Left lung (tissue), 10 donors: Measurements from ENCODE around the gene DGKI. TPM values are rescaled to one million over a fixed set of nuclear protein-coding genes. Genes with fewer than 3 reads are reported as not detected.

Experiments used
- ATAC-seq: fragments of 200-7000 bp; cut with Tn5 transposase; one replicate; pipeline ENCODE4 v1.9.1; 2020; ENCODE audit warnings: moderate library complexity
- DNase-seq, 4 donors: peaks; one replicate each; pipeline ENCODE4 v3.0.0-alpha.2; 2013 to 2020
- H3K27ac ChIP-seq, 2 donors: fragments of 200-600 bp; sonication (generic) in 1 of 2; one replicate each; pipeline versions ENCODE4 v1.5.0 to v1.8.0; 2020 to 2021
- H3K27me3 ChIP-seq, 2 donors: fragments of 200-600 bp; sonication (generic) in 1 of 2; one replicate each; pipeline versions ENCODE4 v1.5.0 to v1.8.0; 2020 to 2021
- H3K36me3 ChIP-seq, 2 donors: fragments of 200-600 bp; sonication (generic) in 1 of 2; one replicate each; pipeline versions ENCODE4 v1.5.0 to v1.8.0; 2020 to 2021
- H3K4me1 ChIP-seq, 2 donors: fragments of 200-600 bp; one replicate each; pipeline ENCODE4 v1.8.0; 2021
- H3K4me3 ChIP-seq, 2 donors: fragments of 200-600 bp; sonication (generic) in 1 of 2; one replicate each; pipeline versions ENCODE4 v1.5.0 to v1.8.0; 2020 to 2021; ENCODE audit warnings: mild to moderate bottlenecking in 1 of 2
- H3K9me3 ChIP-seq, 2 donors: fragments of 200-600 bp; sonication (generic) in 1 of 2; one replicate each; pipeline versions ENCODE4 v1.5.0 to v1.8.0; 2020 to 2021
- CTCF ChIP-seq, 2 donors: fragments of 200-600 bp; sonication (generic) in 1 of 2; IDR thresholded peaks; one replicate each; pipeline versions ENCODE4 v1.5.0 to v1.8.0; 2021; ENCODE audit warnings: antibody characterized with exemption in 2 of 2
- intact Hi-C, 2 donors: fragments of 100-400 bp; cut with DNase I; formaldehyde crosslinking; loops; one replicate each; pipeline versions ENCODE4 v1.11.2 to v1.14.2; 2022
- polyA plus RNA-seq, 6 donors: library from polyadenylated mRNA; unstranded; fragments of 120-200 nt; gene quantifications; one replicate each; pipeline ENCODE4 v1.2.1, GENCODE V29; 2013; ENCODE audit not compliant: insufficient read length in 6 of 6
- total RNA-seq, 2 donors: library from RNA; stranded (reverse); fragmentation: NEBNext Ultra II Directional; extraction: Animal tissue kit (Norgen Biotek cat#: 25700); gene quantifications; one replicate each; pipeline ENCODE4 v1.2.1, GENCODE V29; 2021
- donor health status: DM: no; HTN: yes; CAD: no.
- donor health status: DM: no; HTN: no; CAD: no.

The DGKI gene
- total and polyA plus RNA-seq, 8 donors, result 0.34 to 1.4 (median 0.50) TPM

DNA sequence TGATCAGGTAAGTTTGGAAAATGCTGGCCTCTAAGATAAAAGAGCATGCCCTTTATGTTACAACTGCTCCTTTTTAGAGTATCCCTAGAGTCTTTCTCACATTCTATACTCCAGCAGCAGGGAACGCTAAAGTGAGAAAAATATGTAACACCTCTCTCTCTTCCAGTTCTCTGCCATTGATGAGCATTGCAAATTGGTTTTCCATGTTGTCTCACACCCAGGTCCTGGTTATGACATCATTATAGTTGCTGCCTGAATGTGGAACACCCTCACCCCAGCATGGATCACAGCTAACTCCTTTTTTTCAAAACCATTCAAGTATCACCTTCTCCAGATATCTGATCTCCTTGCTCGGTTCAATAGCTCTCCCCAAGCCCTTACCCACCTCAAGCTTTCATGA lies 84.4 kb downstream of the DGKI start:
- no peaks in the 10 kb centered on the region for H3K27me3 ChIP-seq
- no peaks in the 10 kb centered on the region for H3K36me3 ChIP-seq
- no peaks in the 10 kb centered on the region for H3K4me1 ChIP-seq
- no peak for DNase-seq
- no peaks in the 10 kb centered on the region for H3K9me3 ChIP-seq
- intact Hi-C loops, result no loop called here
- no peak overlapping the region for H3K27ac ChIP-seq
- no peak for ATAC-seq
- no peak for TF ChIP-seq CTCF (IDR thresholded peaks at IDR 0.05)
- H3K4me3 ChIP-seq, result no peak overlapping the region

DNA sequence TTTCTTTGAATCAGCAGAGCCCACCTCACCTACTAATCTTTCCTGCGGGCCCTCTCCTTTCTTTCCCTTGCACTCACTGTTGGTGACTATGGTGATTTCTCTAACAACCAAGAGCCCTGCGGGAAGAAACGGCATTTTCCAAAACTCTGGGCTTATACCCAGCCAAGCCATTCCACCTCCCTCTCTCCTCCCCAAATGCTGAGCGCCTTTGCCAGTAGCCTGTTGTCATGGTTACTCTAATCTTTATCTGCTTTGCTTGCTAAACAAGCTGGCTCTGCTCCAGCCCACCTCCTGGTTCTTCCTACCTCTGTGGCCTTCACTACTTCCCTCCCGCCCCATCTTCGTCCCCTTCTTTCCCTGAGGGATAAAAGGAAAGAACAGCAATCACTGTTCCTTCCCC lies 86.7 kb downstream of the DGKI start:
- no peak for ATAC-seq
- intact Hi-C loops, result no loop called here
- H3K27ac ChIP-seq, result no peak overlapping the region
- H3K36me3 ChIP-seq, result no peaks in the 10 kb centered on the region
- H3K4me1 ChIP-seq, result no peaks in the 10 kb centered on the region
- H3K4me3 ChIP-seq, result no peak overlapping the region
- H3K9me3 ChIP-seq, result no peaks in the 10 kb centered on the region
- no peaks in the 10 kb centered on the region for H3K27me3 ChIP-seq
- DNase-seq, result no peak
- TF ChIP-seq CTCF (IDR thresholded peaks at IDR 0.05), result no peak

DNA sequence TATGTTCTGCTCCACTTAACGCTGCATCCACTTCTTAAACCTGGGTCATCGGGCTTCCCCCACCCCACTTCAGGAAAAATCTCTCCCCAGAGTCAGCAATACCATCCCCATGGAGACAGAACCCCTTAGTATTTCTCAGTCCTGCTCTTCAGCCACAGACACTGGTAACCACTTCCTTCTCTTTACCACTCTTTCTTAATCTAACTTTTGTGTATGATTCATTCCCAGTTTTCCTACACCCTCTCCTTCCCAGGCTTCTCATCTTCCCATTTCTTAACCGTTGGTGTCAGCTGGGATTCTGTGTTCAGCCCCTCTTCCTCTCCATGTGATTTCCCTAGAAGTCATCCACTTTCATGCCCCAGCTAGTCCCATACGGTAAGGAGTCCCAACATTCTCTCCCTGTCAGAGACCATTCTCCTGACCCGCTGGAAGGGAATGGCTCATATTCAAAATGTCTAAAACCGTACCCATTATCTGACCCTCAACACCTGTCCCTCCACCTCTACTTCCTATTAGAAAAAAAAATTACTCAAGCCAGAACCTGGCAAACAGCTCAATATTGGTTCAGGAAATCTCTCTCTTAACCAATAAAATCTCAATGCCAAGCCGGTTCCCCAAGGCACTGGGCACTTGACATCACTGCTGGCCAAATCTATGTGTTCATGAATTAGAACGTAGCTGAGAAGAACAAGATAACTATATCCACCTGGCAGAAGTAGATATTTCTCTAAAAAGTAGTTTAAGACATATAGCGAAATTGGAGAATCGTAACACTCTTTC lies 89.4 kb downstream of the DGKI start:
- Histone ChIP-seq H3K4me1 (peaks cover 0 to 9% of the 10 kb centered on the region in 2 donors), H3K4me3 (no peak overlapping the region), H3K36me3 (no peaks in the 10 kb centered on the region), H3K27ac (no peak overlapping the region), H3K9me3 (no peaks in the 10 kb centered on the region), H3K27me3 (peaks cover 0 to 19% of the 10 kb centered on the region in 2 donors)
- TF ChIP-seq CTCF (IDR thresholded peaks at IDR 0.05), result no peak
- no peak for ATAC-seq
- intact Hi-C loops, result no loop called here
- DNase-seq, result no peak

DNA sequence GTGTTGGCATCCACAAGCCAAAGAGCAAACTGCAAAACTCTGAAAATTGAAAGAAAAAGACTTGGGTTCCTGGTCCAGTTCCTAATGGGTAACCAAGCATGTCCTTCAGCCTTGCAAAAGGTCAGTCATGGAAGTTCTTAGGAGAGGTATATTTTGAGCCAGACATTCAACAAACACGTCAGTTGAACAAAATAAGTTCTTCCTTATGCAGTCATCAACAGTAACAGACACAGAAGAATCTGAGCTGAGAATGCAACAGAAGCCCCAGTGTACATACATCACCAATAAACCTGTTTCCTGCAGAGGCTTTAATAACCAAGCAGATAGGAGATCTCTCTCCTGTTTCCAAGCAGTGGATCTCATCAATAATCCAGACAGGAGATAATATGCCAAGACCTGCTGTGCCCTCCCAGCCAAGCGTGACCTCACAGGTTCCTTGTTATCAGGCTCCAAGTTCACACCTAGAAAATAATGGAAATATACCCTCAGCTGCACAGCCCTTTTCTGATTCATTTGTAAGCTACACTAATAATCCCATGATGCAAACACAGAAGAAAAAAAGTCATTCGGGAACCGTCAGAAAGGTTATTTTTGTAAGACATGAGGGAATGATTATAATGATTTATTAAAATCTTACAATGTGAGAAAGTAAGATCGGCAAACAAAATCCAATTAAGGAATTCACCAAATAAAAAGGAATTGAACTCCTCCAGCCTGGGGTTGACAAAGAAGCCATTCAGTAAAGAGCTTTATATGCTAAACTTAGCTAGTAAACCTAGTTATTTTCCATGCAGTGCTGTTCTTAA lies 90.7 kb downstream of the DGKI start:
- Histone ChIP-seq H3K9me3 (no peaks in the 10 kb centered on the region), H3K27me3 (peaks cover 0 to 20% of the 10 kb centered on the region in 2 donors), H3K36me3 (no peaks in the 10 kb centered on the region), H3K27ac (no peak overlapping the region), H3K4me3 (no peak overlapping the region), H3K4me1 (peaks cover 0 to 9% of the 10 kb centered on the region in 2 donors)
- TF ChIP-seq CTCF (IDR thresholded peaks at IDR 0.05), result no peak
- DNase-seq (no peak), ATAC-seq (no peak)
- intact Hi-C loops, result no loop called here

DNA sequence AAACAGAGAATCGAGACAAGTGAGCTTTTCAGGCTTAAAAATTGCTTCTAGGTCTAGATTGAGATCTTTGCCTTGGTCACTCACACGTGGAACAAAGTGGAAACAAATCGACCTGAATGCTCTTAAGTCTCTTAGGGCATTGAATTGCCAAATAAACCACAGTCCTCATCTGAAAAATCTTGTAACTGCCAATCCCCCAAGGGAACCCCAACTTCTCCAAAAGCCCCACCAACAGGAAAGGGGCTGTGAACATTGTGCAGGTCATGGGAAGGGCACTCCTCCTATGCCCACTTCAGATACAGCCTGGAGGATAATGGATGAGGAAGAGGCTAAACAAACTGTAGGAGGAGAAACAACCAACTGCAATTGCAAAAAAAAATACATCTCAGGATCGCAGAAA lies 91.3 kb downstream of the DGKI start:
- Histone ChIP-seq H3K9me3 (no peaks in the 10 kb centered on the region), H3K27me3 (peaks cover 0 to 20% of the 10 kb centered on the region in 2 donors), H3K4me1 (peaks cover 0 to 9% of the 10 kb centered on the region in 2 donors), H3K36me3 (no peaks in the 10 kb centered on the region), H3K4me3 (no peak overlapping the region), H3K27ac (no peak overlapping the region)
- no peak for TF ChIP-seq CTCF (IDR thresholded peaks at IDR 0.05)
- intact Hi-C loops, result no loop called here
- DNase-seq (no peak), ATAC-seq (no peak)
